Panc1 (cell line): ENCODE data around the gene DNAH3.

Experiments
- POLR2AphosphoS5 ChIP-seq: IDR thresholded peaks from 2 replicates; pipeline ENCODE4 v1.6.1; 2012; ENCODE audit warnings: mild to moderate bottlenecking, low read depth, low read length, moderate library complexity
- TCF7L2 ChIP-seq: IDR thresholded peaks from 2 replicates; pipeline ENCODE4 v1.6.1; 2011; ENCODE audit warnings: mild to moderate bottlenecking, low read depth, low read length, inconsistent platforms
- TF ChIP-seq, protein P1 (sequence below): fragments of 450-650 bp; IDR thresholded peaks from 2 replicates; pipeline ENCODE4 v1.5.1; 2017; ENCODE audit warnings: mild to moderate bottlenecking
- TF ChIP-seq, protein P2 (sequence below), 2 experiments: IDR thresholded peaks; 2 replicates each; pipeline ENCODE4 v1.6.1; 2011 to 2012; ENCODE audit warnings: low read depth in 2 of 2, control low read depth in 1 of 2, low read length in 1 of 2, mild to moderate bottlenecking in 1 of 2, moderate library complexity in 1 of 2; ENCODE audit not compliant: insufficient read depth in 1 of 2

GRCh38 chr16:20905576-20905975 is 245.1 kb downstream of the DNAH3 start:
- TF ChIP-seq, protein P1, sequence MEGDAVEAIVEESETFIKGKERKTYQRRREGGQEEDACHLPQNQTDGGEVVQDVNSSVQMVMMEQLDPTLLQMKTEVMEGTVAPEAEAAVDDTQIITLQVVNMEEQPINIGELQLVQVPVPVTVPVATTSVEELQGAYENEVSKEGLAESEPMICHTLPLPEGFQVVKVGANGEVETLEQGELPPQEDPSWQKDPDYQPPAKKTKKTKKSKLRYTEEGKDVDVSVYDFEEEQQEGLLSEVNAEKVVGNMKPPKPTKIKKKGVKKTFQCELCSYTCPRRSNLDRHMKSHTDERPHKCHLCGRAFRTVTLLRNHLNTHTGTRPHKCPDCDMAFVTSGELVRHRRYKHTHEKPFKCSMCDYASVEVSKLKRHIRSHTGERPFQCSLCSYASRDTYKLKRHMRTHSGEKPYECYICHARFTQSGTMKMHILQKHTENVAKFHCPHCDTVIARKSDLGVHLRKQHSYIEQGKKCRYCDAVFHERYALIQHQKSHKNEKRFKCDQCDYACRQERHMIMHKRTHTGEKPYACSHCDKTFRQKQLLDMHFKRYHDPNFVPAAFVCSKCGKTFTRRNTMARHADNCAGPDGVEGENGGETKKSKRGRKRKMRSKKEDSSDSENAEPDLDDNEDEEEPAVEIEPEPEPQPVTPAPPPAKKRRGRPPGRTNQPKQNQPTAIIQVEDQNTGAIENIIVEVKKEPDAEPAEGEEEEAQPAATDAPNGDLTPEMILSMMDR, result no peak
- no peak for TF ChIP-seq POLR2AphosphoS5
- TF ChIP-seq TCF7L2, result no peak
- TF ChIP-seq, protein P2, sequence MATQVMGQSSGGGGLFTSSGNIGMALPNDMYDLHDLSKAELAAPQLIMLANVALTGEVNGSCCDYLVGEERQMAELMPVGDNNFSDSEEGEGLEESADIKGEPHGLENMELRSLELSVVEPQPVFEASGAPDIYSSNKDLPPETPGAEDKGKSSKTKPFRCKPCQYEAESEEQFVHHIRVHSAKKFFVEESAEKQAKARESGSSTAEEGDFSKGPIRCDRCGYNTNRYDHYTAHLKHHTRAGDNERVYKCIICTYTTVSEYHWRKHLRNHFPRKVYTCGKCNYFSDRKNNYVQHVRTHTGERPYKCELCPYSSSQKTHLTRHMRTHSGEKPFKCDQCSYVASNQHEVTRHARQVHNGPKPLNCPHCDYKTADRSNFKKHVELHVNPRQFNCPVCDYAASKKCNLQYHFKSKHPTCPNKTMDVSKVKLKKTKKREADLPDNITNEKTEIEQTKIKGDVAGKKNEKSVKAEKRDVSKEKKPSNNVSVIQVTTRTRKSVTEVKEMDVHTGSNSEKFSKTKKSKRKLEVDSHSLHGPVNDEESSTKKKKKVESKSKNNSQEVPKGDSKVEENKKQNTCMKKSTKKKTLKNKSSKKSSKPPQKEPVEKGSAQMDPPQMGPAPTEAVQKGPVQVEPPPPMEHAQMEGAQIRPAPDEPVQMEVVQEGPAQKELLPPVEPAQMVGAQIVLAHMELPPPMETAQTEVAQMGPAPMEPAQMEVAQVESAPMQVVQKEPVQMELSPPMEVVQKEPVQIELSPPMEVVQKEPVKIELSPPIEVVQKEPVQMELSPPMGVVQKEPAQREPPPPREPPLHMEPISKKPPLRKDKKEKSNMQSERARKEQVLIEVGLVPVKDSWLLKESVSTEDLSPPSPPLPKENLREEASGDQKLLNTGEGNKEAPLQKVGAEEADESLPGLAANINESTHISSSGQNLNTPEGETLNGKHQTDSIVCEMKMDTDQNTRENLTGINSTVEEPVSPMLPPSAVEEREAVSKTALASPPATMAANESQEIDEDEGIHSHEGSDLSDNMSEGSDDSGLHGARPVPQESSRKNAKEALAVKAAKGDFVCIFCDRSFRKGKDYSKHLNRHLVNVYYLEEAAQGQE (IDR thresholded peaks at IDR 0.05; ENCODE audit: insufficient read depth in 1 of 2, low read depth in 2 of 2, low read length in 1 of 2), result no peak
